D721Med (cell line): ENCODE measurements around the gene HEATR5A.
"Not testable (repeated sequence)": the region's sequence is repeated elsewhere in the genome, so short reads cannot be mapped to it uniquely, and the experiment has no call there.

Experiments
- DNase-seq: peaks from one replicate; pipeline ENCODE4 v3.0.0; 2011; ENCODE audit warnings: low spot score; ENCODE audit not compliant: insufficient read length
- FAIRE-seq: peaks from 2 replicates; lab custom pipeline; 2011; peaks lifted over from hg19 to GRCh38; lab: Jason Lieb, UNC
- CTCF ChIP-seq: IDR thresholded peaks from 2 replicates; pipeline ENCODE4 v1.5.1; 2012; ENCODE audit warnings: mild to moderate bottlenecking, control low read depth; ENCODE audit not compliant: insufficient read depth; ENCODE audit errors: missing control alignments

HEATR5A gene

GRCh38 chr14:31320216-31320615, 100.1 kb downstream of the HEATR5A start:
- no peak for TF ChIP-seq CTCF
- no peak for DNase-seq
- FAIRE-seq, result no peak

GRCh38 chr14:31319701-31320100, 100.6 kb downstream of the HEATR5A start:
- FAIRE-seq (no peak), DNase-seq (no peak)
- TF ChIP-seq CTCF, result no peak

- DNase-seq (no peak), FAIRE-seq (no peak)
- no peak for TF ChIP-seq CTCF
These were observed 107.4 kb downstream of the HEATR5A start for GRCh38 chr14:31312934-31313333.

- not testable (repeated sequence) for FAIRE-seq, DNase-seq
These were observed 108.0 kb downstream of the HEATR5A start for GRCh38 chr14:31312370-31312769.

GRCh38 chr14:31307618-31308017, 112.7 kb downstream of the HEATR5A start:
- TF ChIP-seq CTCF, result no peak
- no peak for FAIRE-seq
- DNase-seq, result no peak

GRCh38 chr14:31307198-31307597, 113.2 kb downstream of the HEATR5A start:
- DNase-seq (no peak), FAIRE-seq (no peak)
- TF ChIP-seq CTCF, result no peak

- TF ChIP-seq CTCF, result no peak
- DNase-seq, result no peak
- no peak for FAIRE-seq
These were observed 116.7 kb downstream of the HEATR5A start for GRCh38 chr14:31303654-31304053.

GRCh38 chr14:31300883-31301282, 119.5 kb downstream of the HEATR5A start:
- FAIRE-seq, result no peak
- no peak for TF ChIP-seq CTCF
- no peak for DNase-seq
